GM21360 (cell line): ENCODE measurements around the gene ZNF143.
"Not testable (repeated sequence)": the region's sequence is repeated elsewhere in the genome, so short reads cannot be mapped to it uniquely, and the experiment has no call there.

Experiments
- ATAC-seq: cut with Tn5 transposase; IDR thresholded peaks from one replicate; pipeline ENCODE4 v1.9.1; 2021; ENCODE audit warnings: mild to moderate bottlenecking, moderate library complexity; ENCODE audit not compliant: unreplicated experiment

Gene ZNF143

GRCh38 chr11:9460322-9461062 is at the start of gene ZNF143:
ZNF143 (plus strand) TSS chr11:9461012; CDS start chr11:9471309, 10,297 bp downstream.
- peak; percentile 85 for ATAC-seq

GRCh38 chr11:9428706-9429105 is 32.1 kb upstream of the ZNF143 start:
- ATAC-seq = no peak

GRCh38 chr11:9438611-9439010 is 22.2 kb upstream of the ZNF143 start:
- ATAC-seq = no peak

GRCh38 chr11:9446230-9446629 is 14.6 kb upstream of the ZNF143 start:
- no peak for ATAC-seq

- ATAC-seq = no peak
These were observed 12.0 kb upstream of the ZNF143 start for GRCh38 chr11:9448576-9449352.

- not testable (repeated sequence) for ATAC-seq
These were observed 8.8 kb upstream of the ZNF143 start for GRCh38 chr11:9452023-9452422.

- no peak for ATAC-seq
These were observed 5.1 kb upstream of the ZNF143 start for GRCh38 chr11:9455722-9456121.

- no peak for ATAC-seq
These were observed 1.0 kb upstream of the ZNF143 start for GRCh38 chr11:9459667-9460321.

- peak; percentile 41 for ATAC-seq
These were observed 399 bp downstream of the ZNF143 start for GRCh38 chr11:9461063-9461759.

- no peak for ATAC-seq
These were observed 935 bp downstream of the ZNF143 start for GRCh38 chr11:9461760-9462134.

- no peak for ATAC-seq
These were observed 1.5 kb downstream of the ZNF143 start for GRCh38 chr11:9462172-9462799.

- no peak for ATAC-seq
These were observed 2.2 kb downstream of the ZNF143 start for GRCh38 chr11:9462806-9463537.

- no peak for ATAC-seq
These were observed 10.0 kb downstream of the ZNF143 start for GRCh38 chr11:9470765-9471164.

- ATAC-seq = no peak
These were observed 12.6 kb downstream of the ZNF143 start for GRCh38 chr11:9473408-9473807.

GRCh38 chr11:9479899-9480298 is 19.1 kb downstream of the ZNF143 start:
- no peak for ATAC-seq

GRCh38 chr11:9489080-9489765 is 28.4 kb downstream of the ZNF143 start:
- ATAC-seq = no peak

GRCh38 chr11:9490376-9490775 is 29.6 kb downstream of the ZNF143 start:
- no peak for ATAC-seq

- no peak for ATAC-seq
These were observed 32.7 kb downstream of the ZNF143 start for GRCh38 chr11:9493492-9493891.

- no peak for ATAC-seq
These were observed 33.5 kb downstream of the ZNF143 start for GRCh38 chr11:9494316-9494715.
